Measurements from ENCODE around the gene OSBPL9.

Gene OSBPL9

DNA sequence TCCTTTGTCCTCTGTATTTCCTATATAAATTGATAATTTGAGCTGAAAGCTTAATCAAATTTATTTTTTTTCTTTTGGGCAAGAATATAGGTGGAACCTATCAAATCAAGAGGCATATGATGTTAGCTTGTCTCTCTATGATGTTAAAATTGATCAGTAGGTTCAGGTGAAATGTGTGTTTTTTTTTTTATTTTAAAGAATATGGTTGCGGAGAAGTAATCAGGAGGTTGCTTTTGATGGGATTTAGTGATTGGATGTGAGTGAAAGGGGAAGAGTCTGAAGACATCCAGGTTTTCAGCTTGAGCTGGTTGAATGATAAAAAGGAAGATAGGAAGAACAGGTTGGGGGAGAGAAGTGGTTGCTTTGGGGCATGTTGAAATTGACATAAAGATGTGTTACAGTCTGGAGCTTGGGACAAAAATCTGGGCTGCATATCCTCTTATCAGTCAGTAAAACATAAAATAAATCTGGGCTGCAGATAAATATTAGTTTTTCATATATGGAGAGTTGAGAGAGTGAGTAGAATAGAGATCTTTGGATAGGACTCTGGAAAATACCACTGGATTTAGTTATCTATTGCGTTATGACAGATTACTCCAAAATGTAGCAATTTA is 5.1 kb downstream of the OSBPL9 start:
- H3K27ac ChIP-seq (replicated peaks): no peak overlapping the region
- no peak overlapping the region for H3K4me3 ChIP-seq (replicated peaks; ENCODE audit: insufficient read depth, low read length)
- no peaks in the 10 kb centered on the region for H3K27me3 ChIP-seq (ENCODE audit: insufficient read depth, poor library complexity, severe bottlenecking)
- DNase-seq (ENCODE audit: low read depth in 1 of 2, low spot score in 1 of 2): no peak
- TF ChIP-seq SPI1 (IDR thresholded peaks at IDR 0.05; ENCODE audit: borderline replicate concordance, low read depth) (no peak), POLR2AphosphoS5 (IDR thresholded peaks at IDR 0.05; ENCODE audit: low read depth) (no peak), GABPA (IDR thresholded peaks at IDR 0.05; ENCODE audit: low read depth) (no peak), CTCF (IDR thresholded peaks at IDR 0.05; ENCODE audit: insufficient read depth, low read length) (no peak)
- TF ChIP-seq, protein P1, sequence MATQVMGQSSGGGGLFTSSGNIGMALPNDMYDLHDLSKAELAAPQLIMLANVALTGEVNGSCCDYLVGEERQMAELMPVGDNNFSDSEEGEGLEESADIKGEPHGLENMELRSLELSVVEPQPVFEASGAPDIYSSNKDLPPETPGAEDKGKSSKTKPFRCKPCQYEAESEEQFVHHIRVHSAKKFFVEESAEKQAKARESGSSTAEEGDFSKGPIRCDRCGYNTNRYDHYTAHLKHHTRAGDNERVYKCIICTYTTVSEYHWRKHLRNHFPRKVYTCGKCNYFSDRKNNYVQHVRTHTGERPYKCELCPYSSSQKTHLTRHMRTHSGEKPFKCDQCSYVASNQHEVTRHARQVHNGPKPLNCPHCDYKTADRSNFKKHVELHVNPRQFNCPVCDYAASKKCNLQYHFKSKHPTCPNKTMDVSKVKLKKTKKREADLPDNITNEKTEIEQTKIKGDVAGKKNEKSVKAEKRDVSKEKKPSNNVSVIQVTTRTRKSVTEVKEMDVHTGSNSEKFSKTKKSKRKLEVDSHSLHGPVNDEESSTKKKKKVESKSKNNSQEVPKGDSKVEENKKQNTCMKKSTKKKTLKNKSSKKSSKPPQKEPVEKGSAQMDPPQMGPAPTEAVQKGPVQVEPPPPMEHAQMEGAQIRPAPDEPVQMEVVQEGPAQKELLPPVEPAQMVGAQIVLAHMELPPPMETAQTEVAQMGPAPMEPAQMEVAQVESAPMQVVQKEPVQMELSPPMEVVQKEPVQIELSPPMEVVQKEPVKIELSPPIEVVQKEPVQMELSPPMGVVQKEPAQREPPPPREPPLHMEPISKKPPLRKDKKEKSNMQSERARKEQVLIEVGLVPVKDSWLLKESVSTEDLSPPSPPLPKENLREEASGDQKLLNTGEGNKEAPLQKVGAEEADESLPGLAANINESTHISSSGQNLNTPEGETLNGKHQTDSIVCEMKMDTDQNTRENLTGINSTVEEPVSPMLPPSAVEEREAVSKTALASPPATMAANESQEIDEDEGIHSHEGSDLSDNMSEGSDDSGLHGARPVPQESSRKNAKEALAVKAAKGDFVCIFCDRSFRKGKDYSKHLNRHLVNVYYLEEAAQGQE (IDR thresholded peaks at IDR 0.05; ENCODE audit: insufficient replicate concordance, low read depth): no peak

DNA sequence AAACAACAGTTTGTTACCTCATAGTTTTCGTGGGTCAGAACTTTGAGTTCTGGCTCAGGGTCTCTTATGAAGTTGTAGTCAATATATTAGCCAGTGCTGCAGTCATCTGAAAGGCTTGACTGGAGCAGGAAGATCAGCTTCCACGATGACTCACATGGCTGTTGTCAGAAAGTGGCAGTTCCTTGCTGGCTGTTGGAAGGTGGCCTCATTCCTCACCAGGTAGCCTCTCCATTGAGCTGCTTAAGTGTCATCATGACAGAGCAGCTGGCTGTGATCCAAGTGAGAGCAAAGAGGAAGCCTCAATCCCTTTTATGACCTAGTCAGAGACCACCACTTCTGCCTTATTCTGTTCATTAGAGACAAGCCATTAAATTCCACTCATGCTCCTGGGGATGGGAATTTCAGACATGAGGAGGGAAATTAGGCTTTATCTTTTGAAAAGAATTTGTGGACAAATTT is 5.6 kb downstream of the OSBPL9 start:
- Histone ChIP-seq H3K27ac (replicated peaks) (no peak overlapping the region), H3K27me3 (ENCODE audit: insufficient read depth, poor library complexity, severe bottlenecking) (no peaks in the 10 kb centered on the region), H3K4me3 (replicated peaks; ENCODE audit: insufficient read depth, low read length) (no peak overlapping the region)
- TF ChIP-seq, protein P1 (IDR thresholded peaks at IDR 0.05; ENCODE audit: insufficient replicate concordance, low read depth): no peak
- no peak for TF ChIP-seq POLR2AphosphoS5 (IDR thresholded peaks at IDR 0.05; ENCODE audit: low read depth)
- TF ChIP-seq CTCF (IDR thresholded peaks at IDR 0.05; ENCODE audit: insufficient read depth, low read length): no peak
- TF ChIP-seq GABPA (IDR thresholded peaks at IDR 0.05; ENCODE audit: low read depth): no peak
- TF ChIP-seq SPI1 (IDR thresholded peaks at IDR 0.05; ENCODE audit: borderline replicate concordance, low read depth): peak; percentile 48; the same call in 1 of the 2 replicates
- peak; percentile 60 to 81 for DNase-seq (ENCODE audit: low read depth in 1 of 2, low spot score in 1 of 2)

GRCh38 chr1:51623025-51623424 is 6.1 kb downstream of the OSBPL9 start:
- H3K4me3 ChIP-seq (replicated peaks; ENCODE audit: insufficient read depth, low read length): no peak overlapping the region
- H3K27ac ChIP-seq (replicated peaks): no peak overlapping the region
- no peaks in the 10 kb centered on the region for H3K27me3 ChIP-seq (ENCODE audit: insufficient read depth, poor library complexity, severe bottlenecking)
- TF ChIP-seq POLR2AphosphoS5 (IDR thresholded peaks at IDR 0.05; ENCODE audit: low read depth) (no peak), GABPA (IDR thresholded peaks at IDR 0.05; ENCODE audit: low read depth) (no peak), SPI1 (IDR thresholded peaks at IDR 0.05; ENCODE audit: borderline replicate concordance, low read depth) (no peak), CTCF (IDR thresholded peaks at IDR 0.05; ENCODE audit: insufficient read depth, low read length) (no peak)
- TF ChIP-seq, protein P1 (IDR thresholded peaks at IDR 0.05; ENCODE audit: insufficient replicate concordance, low read depth): no peak
- no peak for DNase-seq (ENCODE audit: low read depth in 1 of 2, low spot score in 1 of 2)
